GM19099 (cell line): ENCODE data around the gene ERC2.

ENCODE experiments used
- POLR2A ChIP-seq: IDR thresholded peaks from 3 replicates; pipeline ENCODE4 v1.6.1; 2011; ENCODE audit warnings: low read depth; ENCODE audit not compliant: insufficient read length; ENCODE audit errors: extremely low read depth

Gene ERC2

GRCh38 chr3:55902221-55902900 lies 565.9 kb downstream of the ERC2 start:
- TF ChIP-seq POLR2A = no peak

GRCh38 chr3:55899887-55900286 lies 568.4 kb downstream of the ERC2 start:
- no peak for TF ChIP-seq POLR2A

- TF ChIP-seq POLR2A = no peak
Measured at GRCh38 chr3:55897573-55898224, 570.6 kb downstream of the ERC2 start.

GRCh38 chr3:55895897-55896566 lies 572.2 kb downstream of the ERC2 start:
- TF ChIP-seq POLR2A = no peak

- TF ChIP-seq POLR2A = no peak
Measured at GRCh38 chr3:55894605-55895004, 573.7 kb downstream of the ERC2 start.

GRCh38 chr3:55893045-55893664 lies 575.1 kb downstream of the ERC2 start:
- TF ChIP-seq POLR2A = no peak

GRCh38 chr3:55891106-55891505 lies 577.2 kb downstream of the ERC2 start:
- TF ChIP-seq POLR2A = no peak

GRCh38 chr3:55888282-55888885 lies 579.9 kb downstream of the ERC2 start:
- no peak for TF ChIP-seq POLR2A

- TF ChIP-seq POLR2A = no peak
Measured at GRCh38 chr3:55885721-55886120, 582.5 kb downstream of the ERC2 start.

- no peak for TF ChIP-seq POLR2A
Measured at GRCh38 chr3:55884491-55885285, 583.6 kb downstream of the ERC2 start.

- no peak for TF ChIP-seq POLR2A
Measured at GRCh38 chr3:55884066-55884465, 584.2 kb downstream of the ERC2 start.

GRCh38 chr3:55882006-55882405 lies 586.3 kb downstream of the ERC2 start:
- TF ChIP-seq POLR2A = no peak

GRCh38 chr3:55880357-55880756 lies 587.9 kb downstream of the ERC2 start:
- TF ChIP-seq POLR2A = no peak

GRCh38 chr3:55879901-55880331 lies 588.4 kb downstream of the ERC2 start:
- no peak for TF ChIP-seq POLR2A
